Measurements from ENCODE around the gene TFIP11.

GRCh38 chr22:26462641-26463040 is 49.6 kb downstream of the TFIP11 start:
- TF ChIP-seq, protein P1, sequence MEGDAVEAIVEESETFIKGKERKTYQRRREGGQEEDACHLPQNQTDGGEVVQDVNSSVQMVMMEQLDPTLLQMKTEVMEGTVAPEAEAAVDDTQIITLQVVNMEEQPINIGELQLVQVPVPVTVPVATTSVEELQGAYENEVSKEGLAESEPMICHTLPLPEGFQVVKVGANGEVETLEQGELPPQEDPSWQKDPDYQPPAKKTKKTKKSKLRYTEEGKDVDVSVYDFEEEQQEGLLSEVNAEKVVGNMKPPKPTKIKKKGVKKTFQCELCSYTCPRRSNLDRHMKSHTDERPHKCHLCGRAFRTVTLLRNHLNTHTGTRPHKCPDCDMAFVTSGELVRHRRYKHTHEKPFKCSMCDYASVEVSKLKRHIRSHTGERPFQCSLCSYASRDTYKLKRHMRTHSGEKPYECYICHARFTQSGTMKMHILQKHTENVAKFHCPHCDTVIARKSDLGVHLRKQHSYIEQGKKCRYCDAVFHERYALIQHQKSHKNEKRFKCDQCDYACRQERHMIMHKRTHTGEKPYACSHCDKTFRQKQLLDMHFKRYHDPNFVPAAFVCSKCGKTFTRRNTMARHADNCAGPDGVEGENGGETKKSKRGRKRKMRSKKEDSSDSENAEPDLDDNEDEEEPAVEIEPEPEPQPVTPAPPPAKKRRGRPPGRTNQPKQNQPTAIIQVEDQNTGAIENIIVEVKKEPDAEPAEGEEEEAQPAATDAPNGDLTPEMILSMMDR (IDR thresholded peaks at IDR 0.05; ENCODE audit: insufficient read depth, low read length) = no peak
- TF ChIP-seq POLR2AphosphoS5 (IDR thresholded peaks at IDR 0.05; ENCODE audit: low read depth) (no peak), SPI1 (IDR thresholded peaks at IDR 0.05; ENCODE audit: borderline replicate concordance, low read depth) (no peak)
- TF ChIP-seq, protein P2, sequence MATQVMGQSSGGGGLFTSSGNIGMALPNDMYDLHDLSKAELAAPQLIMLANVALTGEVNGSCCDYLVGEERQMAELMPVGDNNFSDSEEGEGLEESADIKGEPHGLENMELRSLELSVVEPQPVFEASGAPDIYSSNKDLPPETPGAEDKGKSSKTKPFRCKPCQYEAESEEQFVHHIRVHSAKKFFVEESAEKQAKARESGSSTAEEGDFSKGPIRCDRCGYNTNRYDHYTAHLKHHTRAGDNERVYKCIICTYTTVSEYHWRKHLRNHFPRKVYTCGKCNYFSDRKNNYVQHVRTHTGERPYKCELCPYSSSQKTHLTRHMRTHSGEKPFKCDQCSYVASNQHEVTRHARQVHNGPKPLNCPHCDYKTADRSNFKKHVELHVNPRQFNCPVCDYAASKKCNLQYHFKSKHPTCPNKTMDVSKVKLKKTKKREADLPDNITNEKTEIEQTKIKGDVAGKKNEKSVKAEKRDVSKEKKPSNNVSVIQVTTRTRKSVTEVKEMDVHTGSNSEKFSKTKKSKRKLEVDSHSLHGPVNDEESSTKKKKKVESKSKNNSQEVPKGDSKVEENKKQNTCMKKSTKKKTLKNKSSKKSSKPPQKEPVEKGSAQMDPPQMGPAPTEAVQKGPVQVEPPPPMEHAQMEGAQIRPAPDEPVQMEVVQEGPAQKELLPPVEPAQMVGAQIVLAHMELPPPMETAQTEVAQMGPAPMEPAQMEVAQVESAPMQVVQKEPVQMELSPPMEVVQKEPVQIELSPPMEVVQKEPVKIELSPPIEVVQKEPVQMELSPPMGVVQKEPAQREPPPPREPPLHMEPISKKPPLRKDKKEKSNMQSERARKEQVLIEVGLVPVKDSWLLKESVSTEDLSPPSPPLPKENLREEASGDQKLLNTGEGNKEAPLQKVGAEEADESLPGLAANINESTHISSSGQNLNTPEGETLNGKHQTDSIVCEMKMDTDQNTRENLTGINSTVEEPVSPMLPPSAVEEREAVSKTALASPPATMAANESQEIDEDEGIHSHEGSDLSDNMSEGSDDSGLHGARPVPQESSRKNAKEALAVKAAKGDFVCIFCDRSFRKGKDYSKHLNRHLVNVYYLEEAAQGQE (IDR thresholded peaks at IDR 0.05; ENCODE audit: insufficient replicate concordance, low read depth) = no peak

All from HL-60 (cell line).